HCT116 (cell line): ENCODE measurements around the gene RNF39. TPM values are rescaled to one million over a fixed set of nuclear protein-coding genes. Genes with fewer than 3 reads are reported as not detected.

Source experiments
- ATAC-seq: fragments of 200-7000 bp; cut with Tn5 transposase; 2 replicates; pipeline ENCODE4 v1.9.1; 2020; ENCODE audit warnings: mild to moderate bottlenecking, moderate library complexity
- BruUV-seq: library from RNA; stranded (reverse); fragments of 400-500 nt; replicated peaks from 2 replicates; lab custom pipeline; 2021; lab: Mats Ljungman, UMichigan
- CTCF ChIA-PET: fragments of 300-600 bp; sonication (Branson Sonifier 250); formaldehyde crosslinking; loops from one replicate; lab custom pipeline; 2021; ENCODE audit warnings: antibody characterized with exemption; lab: Charles Lee
- POLR2A ChIA-PET: fragments of 300-600, 350-600 bp; sonication (Branson Sonifier 250); formaldehyde crosslinking; loops from one replicate; lab custom pipeline; 2021; ENCODE audit warnings: antibody characterized with exemption; lab: Charles Lee
- RAD21 ChIA-PET, 2 experiments: fragments of 300-600 bp; sonication (Branson Sonifier 250); formaldehyde crosslinking; loops; one replicate each; lab custom pipeline; 2023; ENCODE audit warnings: low total read pairs in 2 of 2; ENCODE audit not compliant: uncharacterized antibody in 2 of 2, unreplicated experiment in 2 of 2, low non-redundant PET in 1 of 2; lab: Charles Lee
- DNase-seq: peaks from one replicate; pipeline ENCODE4 v3.0.0-alpha.2; 2010; ENCODE audit warnings: low read depth, low spot score
- H2AFZ ChIP-seq: fragments of 200-600 bp; shearing (Covaris generic), sonication (generic); 2 replicates; pipeline ENCODE4 v1.6.1; 2017; ENCODE audit warnings: low read depth, mixed run types, mixed read lengths, antibody characterized with exemption, low read length; ENCODE audit not compliant: poor library complexity, severe bottlenecking
- H3K27ac ChIP-seq: 2 replicates; pipeline ENCODE4 v1.5.1; 2012; ENCODE audit warnings: low read depth, low read length
- H3K27me3 ChIP-seq: fragments of 200-600 bp; sonication (generic); 2 replicates; pipeline ENCODE4 v1.6.1; 2016; ENCODE audit warnings: mixed run types, low read length, mixed read lengths; ENCODE audit not compliant: insufficient read depth
- H3K36me3 ChIP-seq, 2 experiments: fragments of 200-500 bp in 1 of 2; fragments of 200-600 bp in 1 of 2; sonication (Bioruptor generic) in 1 of 2; sonication (generic) in 1 of 2; 2 replicates each; pipeline versions ENCODE4 v1.5.1 to v1.6.1; 2014 to 2016; ENCODE audit warnings: low read length in 2 of 2, inconsistent platforms in 1 of 2, mixed read lengths in 1 of 2, mixed run types in 1 of 2; ENCODE audit not compliant: insufficient read depth in 2 of 2, control insufficient read depth in 1 of 2
- H3K4me1 ChIP-seq, 2 experiments: fragments of 200-600 bp in 1 of 2; sonication (generic) in 1 of 2; 2 replicates each; pipeline versions ENCODE4 v1.5.1 to v1.6.1; 2012 to 2017; ENCODE audit warnings: low read length in 2 of 2, inconsistent platforms in 1 of 2, mild to moderate bottlenecking in 1 of 2, mixed read lengths in 1 of 2, mixed run types in 1 of 2, moderate library complexity in 1 of 2; ENCODE audit not compliant: insufficient read depth in 2 of 2, control insufficient read depth in 1 of 2
- H3K4me2 ChIP-seq: fragments of 200-600 bp; sonication (generic); 2 replicates; pipeline ENCODE4 v1.6.1; 2017; ENCODE audit warnings: mixed run types, low read length, mixed read lengths
- H3K4me3 ChIP-seq, 2 experiments: fragments of 200-600 bp in 1 of 2; sonication (generic) in 1 of 2; replicated peaks in 1 of 2; 2 replicates each; pipeline ENCODE4 v1.5.1; 2011 to 2016; ENCODE audit warnings: low read length in 2 of 2, control low read depth in 1 of 2, low read depth in 1 of 2, mild to moderate bottlenecking in 1 of 2, mixed read lengths in 1 of 2, mixed run types in 1 of 2
- H3K79me2 ChIP-seq: fragments of 200-600 bp; sonication (generic); 2 replicates; pipeline ENCODE4 v1.6.1; 2017; ENCODE audit warnings: mild to moderate bottlenecking, mixed run types, low read length, moderate library complexity, mixed read lengths; ENCODE audit not compliant: insufficient read depth
- H3K9ac ChIP-seq: fragments of 200-600 bp; sonication (generic); 2 replicates; pipeline ENCODE4 v1.6.1; 2016; ENCODE audit warnings: low read length, mixed read lengths
- H3K9me2 ChIP-seq: fragments of 200-600 bp; sonication (generic), shearing (Covaris generic); 2 replicates; pipeline ENCODE4 v1.6.1; 2017; ENCODE audit warnings: mixed run types, mild to moderate bottlenecking, moderate library complexity; ENCODE audit not compliant: insufficient read depth
- H3K9me3 ChIP-seq, 2 experiments: fragments of 200-500 bp in 1 of 2; fragments of 200-600 bp in 1 of 2; sonication (Bioruptor generic) in 1 of 2; sonication (generic) in 1 of 2; 2 replicates each; pipeline ENCODE4 v1.6.1; 2014 to 2017; ENCODE audit warnings: low read length in 2 of 2, mixed read lengths in 2 of 2, inconsistent platforms in 1 of 2, low read depth in 1 of 2, mild to moderate bottlenecking in 1 of 2, mixed run types in 1 of 2, moderate library complexity in 1 of 2; ENCODE audit not compliant: control insufficient read depth in 1 of 2, insufficient read depth in 1 of 2
- H4K20me1 ChIP-seq: fragments of 200-600 bp; sonication (generic), shearing (Covaris generic); 2 replicates; pipeline ENCODE4 v1.6.1; 2017; ENCODE audit warnings: mixed run types, mild to moderate bottlenecking, moderate library complexity; ENCODE audit not compliant: insufficient read depth
- ATF3 ChIP-seq: IDR thresholded peaks from 2 replicates; pipeline ENCODE4 v1.6.1; 2012
- CEBPB ChIP-seq: IDR thresholded peaks from 2 replicates; pipeline ENCODE4 v1.6.1; 2012; ENCODE audit warnings: low read depth
- CTCF ChIP-seq, 3 experiments: fragments of 200-600 bp in 1 of 3; sonication (generic) in 1 of 3; IDR thresholded peaks in 2 of 3; conservative IDR thresholded peaks in 1 of 3; 2 replicates each; pipeline ENCODE4 v1.5.1; 2012 to 2017; ENCODE audit warnings: low read depth in 2 of 3, low read length in 2 of 3, antibody characterized with exemption in 1 of 3, borderline replicate concordance in 1 of 3, control low read depth in 1 of 3, mild to moderate bottlenecking in 1 of 3, mixed read lengths in 1 of 3, mixed run types in 1 of 3, moderate library complexity in 1 of 3; ENCODE audit not compliant: insufficient read depth in 1 of 3
- EGR1 ChIP-seq: IDR thresholded peaks from 2 replicates; pipeline ENCODE4 v1.6.1; 2012; ENCODE audit warnings: low read depth
- ELF1 ChIP-seq: IDR thresholded peaks from 2 replicates; pipeline ENCODE4 v1.6.1; 2012; ENCODE audit warnings: low read depth, borderline replicate concordance
- EZH2phosphoT487 ChIP-seq: fragments of 200-600 bp; IDR thresholded peaks from 2 replicates; pipeline ENCODE4 v1.6.1; 2018; ENCODE audit warnings: antibody characterized with exemption, borderline replicate concordance
- JUND ChIP-seq: IDR thresholded peaks from 2 replicates; pipeline ENCODE4 v1.6.1; 2012
- POLR2AphosphoS5 ChIP-seq: IDR thresholded peaks from 2 replicates; pipeline ENCODE4 v1.6.1; 2011; ENCODE audit warnings: mild to moderate bottlenecking, low read depth, low read length, moderate library complexity
- SP1 ChIP-seq: IDR thresholded peaks from 2 replicates; pipeline ENCODE4 v1.6.1; 2012; ENCODE audit warnings: low read depth
- SRF ChIP-seq: IDR thresholded peaks from 2 replicates; pipeline ENCODE4 v1.6.1; 2012; ENCODE audit warnings: low read depth
- YY1 ChIP-seq: IDR thresholded peaks from 2 replicates; pipeline ENCODE4 v1.6.1; 2011; ENCODE audit warnings: low read length, low read depth, moderate library complexity, mild to moderate bottlenecking; ENCODE audit not compliant: insufficient replicate concordance; ENCODE audit errors: extremely low read depth
- ZNF274 ChIP-seq: fragments of 200-500 bp; sonication (Bioruptor generic); IDR thresholded peaks from 2 replicates; pipeline ENCODE4 v1.6.1; 2014; ENCODE audit warnings: mild to moderate bottlenecking, low read depth, low read length, inconsistent platforms
- intact Hi-C: fragments of 100-400 bp; cut with micrococcal nuclease; formaldehyde crosslinking; loops from 2 replicates; pipeline ENCODE4 v1.10.0; 2022
- total RNA-seq: library from RNA; stranded (reverse); gene quantifications from one replicate; pipeline ENCODE4 v1.2.1, GENCODE V29; 2021; ENCODE audit not compliant: unreplicated experiment

The RNF39 gene
- total RNA-seq, 1 experiment from 2014 or later: 0.22 TPM

GRCh38 chr6:30093951-30094661 is 18.5 kb upstream of the RNF39 start:
- Histone ChIP-seq H3K4me1 (peaks cover 24 to 57% of the 10 kb centered on the region in 2 experiments), H2AFZ (no peak overlapping the region), H3K4me3 (no peak overlapping the region), H4K20me1 (no peaks in the 10 kb centered on the region), H3K79me2 (no peaks in the 10 kb centered on the region), H3K4me2 (no peak overlapping the region), H3K9ac (no peak overlapping the region), H3K9me3 (no peaks in the 10 kb centered on the region), H3K27ac (no peak overlapping the region), H3K36me3 (no peaks in the 10 kb centered on the region), H3K27me3 (no peaks in the 10 kb centered on the region), H3K9me2 (no peaks in the 10 kb centered on the region)
- ATAC-seq: no peak
- ChIA-PET CTCF (interaction anchor here (1.1 to 1.2 kb wide), 2 partner anchors 9 to 246 kb away, joined by 3 to 4 read pairs; no protein-coding TSS in a partner anchor), POLR2A (interaction anchor here (1.1 kb wide), 1 partner anchor 27 kb away, joined by 4 read pairs; the partner anchor contains the start of gene PPP1R11), RAD21 (no interaction called here)
- BruUV-seq: no TSS peak
- intact Hi-C loops: no loop called here
- TF ChIP-seq SRF (no peak), JUND (no peak), SP1 (no peak), CTCF (IDR thresholded peaks at IDR 0.05 in 2 of 3, conservative IDR thresholded peaks at IDR 0.05 in 1 of 3; ENCODE audit: borderline replicate concordance in 1 of 3, insufficient read depth in 1 of 3, low read depth in 2 of 3, low read length in 2 of 3) (no peak), ELF1 (no peak), EZH2phosphoT487 (no peak), EGR1 (no peak), POLR2AphosphoS5 (no peak), YY1 (no peak), ATF3 (no peak), CEBPB (no peak), ZNF274 (no peak)
- TF ChIP-seq, all 23 proteins: peak for 0
- no peak for DNase-seq
